Suppressor macrophage (primary cell): ENCODE data around the gene OXLD1.

Source experiments
- DNase-seq, 4 experiments: peaks; one replicate each; pipeline ENCODE4 v3.0.0-alpha.2; 2020 to 2022

The OXLD1 gene

GRCh38 chr17:81701288-81702071 is 35.1 kb upstream of the OXLD1 start:
- DNase-seq = peak in 1 of 4 experiments; percentile 19

- DNase-seq = no peak
These were observed 34.2 kb upstream of the OXLD1 start for GRCh38 chr17:81700353-81701287.

- no peak for DNase-seq
These were observed 31.0 kb upstream of the OXLD1 start for GRCh38 chr17:81697261-81698044.

GRCh38 chr17:81696218-81696941 is 30.0 kb upstream of the OXLD1 start:
- DNase-seq = no peak

- no peak for DNase-seq
These were observed 29.4 kb upstream of the OXLD1 start for GRCh38 chr17:81695801-81696200.

GRCh38 chr17:81695211-81695610 is 28.8 kb upstream of the OXLD1 start:
- no peak for DNase-seq

GRCh38 chr17:81694810-81695209 is 28.4 kb upstream of the OXLD1 start:
- DNase-seq = no peak

GRCh38 chr17:81693509-81694210 is 27.3 kb upstream of the OXLD1 start:
- DNase-seq = no peak

- no peak for DNase-seq
These were observed 25.2 kb upstream of the OXLD1 start for GRCh38 chr17:81691608-81692007.

GRCh38 chr17:81691196-81691595 is 24.8 kb upstream of the OXLD1 start:
- no peak for DNase-seq

GRCh38 chr17:81690549-81690948 is 24.1 kb upstream of the OXLD1 start:
- no peak for DNase-seq

GRCh38 chr17:81690066-81690465 is 23.7 kb upstream of the OXLD1 start:
- DNase-seq = no peak

- DNase-seq = no peak
These were observed 22.2 kb upstream of the OXLD1 start for GRCh38 chr17:81688616-81689015.

GRCh38 chr17:81687770-81688541 is 21.6 kb upstream of the OXLD1 start:
- no peak for DNase-seq

GRCh38 chr17:81686614-81687013 is 20.2 kb upstream of the OXLD1 start:
- DNase-seq = no peak

GRCh38 chr17:81685108-81685507 is 18.7 kb upstream of the OXLD1 start:
- DNase-seq = peak in 3 of 4 experiments; percentile 8 to 28 (median 25)

- no peak for DNase-seq
These were observed 18.1 kb upstream of the OXLD1 start for GRCh38 chr17:81684442-81684911.

GRCh38 chr17:81683584-81684441 is 17.4 kb upstream of the OXLD1 start, which contains the start of the genes ARL16 and HGS:
TSS of gene ARL16 (minus strand) at chr17:81683797. CDS start at chr17:81683753, 44 bp downstream.
TSS of gene HGS (plus strand) at chr17:81684011. CDS start at chr17:81684067, 56 bp downstream.
- peak; percentile 100 for DNase-seq

GRCh38 chr17:81683208-81683583 is 16.8 kb upstream of the OXLD1 start:
- DNase-seq = peak; percentile 28 to 68 (median 54)
